Uterus (tissue), 4 donors: Measurements from ENCODE around the gene WTAP. TPM values are rescaled to one million over a fixed set of nuclear protein-coding genes. Genes with fewer than 3 reads are reported as not detected.
"Not testable (repeated sequence)": the region's sequence is repeated elsewhere in the genome, so short reads cannot be mapped to it uniquely, and the experiment has no call there.

Source experiments
- DNase-seq, 2 donors: peaks; one replicate each; pipeline ENCODE4 v3.0.0-alpha.2; 2019 to 2020
- H3K27ac ChIP-seq, 2 donors: fragments of 200-600 bp; sonication (generic); 1 replicate in 1 of 2; 2 replicates in 1 of 2; pipeline ENCODE4 v1.5.1; 2016 to 2018
- H3K27me3 ChIP-seq, 2 donors: fragments of 200-600 bp; sonication (generic); one replicate each; pipeline ENCODE4 v1.5.1; 2018 to 2019; ENCODE audit warnings: control low read depth in 1 of 2
- H3K36me3 ChIP-seq, 2 donors: fragments of 200-600 bp; sonication (generic); one replicate each; pipeline ENCODE4 v1.5.1; 2019; ENCODE audit warnings: control low read depth in 1 of 2
- H3K4me1 ChIP-seq, 2 donors: fragments of 200-600 bp; sonication (generic); one replicate each; pipeline ENCODE4 v1.5.1; 2018 to 2019; ENCODE audit warnings: control low read depth in 1 of 2
- H3K4me3 ChIP-seq, 2 donors: fragments of 200-600 bp; sonication (generic); 1 replicate in 1 of 2; 2 replicates in 1 of 2; pipeline ENCODE4 v1.5.1; 2018 to 2019; ENCODE audit warnings: mild to moderate bottlenecking in 1 of 2
- H3K9me3 ChIP-seq, 2 donors: fragments of 200-600 bp; sonication (generic); one replicate each; pipeline ENCODE4 v1.5.1; 2019; ENCODE audit warnings: control low read depth in 1 of 2
- POLR2A ChIP-seq, 2 donors: fragments of 450-650 bp; IDR thresholded peaks; one replicate each; pipeline ENCODE4 v1.6.1; 2016; ENCODE audit warnings: antibody characterized with exemption in 2 of 2, mild to moderate bottlenecking in 1 of 2, moderate library complexity in 1 of 2
- intact Hi-C: fragments of 100-400 bp; cut with DNase I; formaldehyde crosslinking; loops from one replicate; pipeline ENCODE4 v1.15.1; 2023; ENCODE audit warnings: low total_unique reads
- total RNA-seq, 4 donors: library from RNA; depleted of rRNA in 3 of 4; stranded (reverse); fragments of >200 nt in 3 of 4; gene quantifications; one replicate each; pipeline versions ENCODE4 v1.1.0 to v1.2.4, GENCODE V29; 2014 to 2023
- TF ChIP-seq, protein P1 (sequence below), 4 experiments: fragments of 200-600 bp in 2 of 4; fragments of 450-650 bp in 2 of 4; sonication (generic) in 2 of 4; IDR thresholded peaks; one replicate each; pipeline ENCODE4 v1.5.1; 2016 to 2019; ENCODE audit warnings: antibody characterized with exemption in 4 of 4, mild to moderate bottlenecking in 2 of 4, moderate library complexity in 1 of 4
- donor health status: DM: yes; HTN: yes; CAD: no.

The WTAP gene
- total RNA-seq, 4 donors from 2014 or later = 33.3 to 139 (median 95.9) TPM

DNA sequence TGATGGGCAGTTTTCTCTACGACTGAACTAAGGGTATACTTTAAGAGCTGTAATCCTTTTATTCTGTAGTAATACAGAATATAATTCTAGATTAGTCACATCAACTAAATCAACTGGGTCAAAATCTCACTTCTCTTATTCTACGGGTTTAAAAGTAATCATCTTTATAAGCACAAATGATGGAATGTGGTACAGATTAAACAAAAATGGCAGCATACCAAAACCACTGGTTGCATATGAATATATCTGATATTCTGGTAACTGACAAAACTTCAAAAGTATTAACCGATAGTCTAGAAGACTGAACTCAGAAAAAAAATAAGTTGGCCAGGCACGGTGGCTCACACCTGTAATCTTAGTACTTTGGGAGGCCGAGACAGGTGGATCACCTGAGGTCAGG lies 41.3 kb upstream of the WTAP start:
- Histone ChIP-seq H3K27ac (no peak overlapping the region), H3K27me3 (no peaks in the 10 kb centered on the region), H3K36me3 (no peaks in the 10 kb centered on the region), H3K9me3 (no peaks in the 10 kb centered on the region), H3K4me3 (no peak overlapping the region), H3K4me1 (peaks cover 0 to 4% of the 10 kb centered on the region in 2 donors)
- intact Hi-C loops = no loop called here
- TF ChIP-seq POLR2A (IDR thresholded peaks at IDR 0.05) = no peak
- TF ChIP-seq, protein P1, sequence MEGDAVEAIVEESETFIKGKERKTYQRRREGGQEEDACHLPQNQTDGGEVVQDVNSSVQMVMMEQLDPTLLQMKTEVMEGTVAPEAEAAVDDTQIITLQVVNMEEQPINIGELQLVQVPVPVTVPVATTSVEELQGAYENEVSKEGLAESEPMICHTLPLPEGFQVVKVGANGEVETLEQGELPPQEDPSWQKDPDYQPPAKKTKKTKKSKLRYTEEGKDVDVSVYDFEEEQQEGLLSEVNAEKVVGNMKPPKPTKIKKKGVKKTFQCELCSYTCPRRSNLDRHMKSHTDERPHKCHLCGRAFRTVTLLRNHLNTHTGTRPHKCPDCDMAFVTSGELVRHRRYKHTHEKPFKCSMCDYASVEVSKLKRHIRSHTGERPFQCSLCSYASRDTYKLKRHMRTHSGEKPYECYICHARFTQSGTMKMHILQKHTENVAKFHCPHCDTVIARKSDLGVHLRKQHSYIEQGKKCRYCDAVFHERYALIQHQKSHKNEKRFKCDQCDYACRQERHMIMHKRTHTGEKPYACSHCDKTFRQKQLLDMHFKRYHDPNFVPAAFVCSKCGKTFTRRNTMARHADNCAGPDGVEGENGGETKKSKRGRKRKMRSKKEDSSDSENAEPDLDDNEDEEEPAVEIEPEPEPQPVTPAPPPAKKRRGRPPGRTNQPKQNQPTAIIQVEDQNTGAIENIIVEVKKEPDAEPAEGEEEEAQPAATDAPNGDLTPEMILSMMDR (IDR thresholded peaks at IDR 0.05) = no peak
- no peak for DNase-seq

DNA sequence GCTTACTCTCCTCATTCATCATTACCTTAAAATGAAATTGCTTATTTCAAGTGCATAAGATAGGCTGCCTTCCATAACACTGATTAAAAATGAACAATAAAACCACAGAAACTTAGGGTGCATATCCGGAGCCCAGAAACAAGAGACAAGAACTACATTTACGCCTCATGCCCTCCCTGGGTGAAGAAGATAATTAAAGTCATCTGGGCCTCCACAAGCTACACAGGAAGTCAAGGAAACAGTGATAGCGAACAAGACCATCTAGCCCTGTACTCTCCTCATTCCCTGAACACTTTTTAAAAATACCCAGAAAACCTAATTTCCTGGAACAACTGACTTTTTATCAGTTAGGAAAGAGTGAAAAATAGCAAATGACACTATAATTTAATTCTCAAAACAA lies 40.6 kb upstream of the WTAP start:
- H3K4me1 ChIP-seq = peaks cover 4 to 5% of the 10 kb centered on the region in 2 donors
- no peak overlapping the region for H3K4me3 ChIP-seq

DNA sequence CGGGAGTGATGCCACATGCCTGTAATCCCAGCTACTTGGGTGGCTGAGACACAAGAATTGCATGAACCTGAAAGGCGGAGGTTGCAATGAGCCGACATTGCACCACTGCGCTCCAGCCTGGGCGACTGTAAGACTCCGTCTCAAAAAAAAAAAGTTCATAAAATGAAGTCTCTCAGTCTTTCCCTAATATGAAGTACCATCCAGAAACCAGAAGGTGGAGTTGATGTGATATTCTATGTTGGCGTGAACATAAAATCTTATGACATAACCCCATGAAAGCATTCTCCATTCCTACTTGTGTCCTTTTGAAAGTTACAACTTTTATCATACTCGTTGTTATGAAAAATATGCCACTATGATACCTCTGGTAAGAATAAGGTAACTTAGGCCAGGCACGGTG lies 40.0 kb upstream of the WTAP start:
- Histone ChIP-seq H3K36me3 (no peaks in the 10 kb centered on the region), H3K4me1 (peaks cover 5 to 6% of the 10 kb centered on the region in 2 donors), H3K9me3 (no peaks in the 10 kb centered on the region), H3K27ac (no peak overlapping the region), H3K4me3 (no peak overlapping the region), H3K27me3 (no peaks in the 10 kb centered on the region)
- intact Hi-C loops = no loop called here
- TF ChIP-seq POLR2A (IDR thresholded peaks at IDR 0.05) = no peak
- TF ChIP-seq, protein P1 (IDR thresholded peaks at IDR 0.05) = no peak
- no peak for DNase-seq

More for the DNA sequence above, 40.6 kb upstream of the WTAP start:
- DNase-seq = no peak
- Histone ChIP-seq H3K27me3 (no peaks in the 10 kb centered on the region), H3K36me3 (no peaks in the 10 kb centered on the region), H3K9me3 (no peaks in the 10 kb centered on the region), H3K27ac (no peak overlapping the region)
- no peak for TF ChIP-seq POLR2A (IDR thresholded peaks at IDR 0.05)
- TF ChIP-seq, protein P1 (IDR thresholded peaks at IDR 0.05) = no peak
- intact Hi-C loops = no loop called here

DNA sequence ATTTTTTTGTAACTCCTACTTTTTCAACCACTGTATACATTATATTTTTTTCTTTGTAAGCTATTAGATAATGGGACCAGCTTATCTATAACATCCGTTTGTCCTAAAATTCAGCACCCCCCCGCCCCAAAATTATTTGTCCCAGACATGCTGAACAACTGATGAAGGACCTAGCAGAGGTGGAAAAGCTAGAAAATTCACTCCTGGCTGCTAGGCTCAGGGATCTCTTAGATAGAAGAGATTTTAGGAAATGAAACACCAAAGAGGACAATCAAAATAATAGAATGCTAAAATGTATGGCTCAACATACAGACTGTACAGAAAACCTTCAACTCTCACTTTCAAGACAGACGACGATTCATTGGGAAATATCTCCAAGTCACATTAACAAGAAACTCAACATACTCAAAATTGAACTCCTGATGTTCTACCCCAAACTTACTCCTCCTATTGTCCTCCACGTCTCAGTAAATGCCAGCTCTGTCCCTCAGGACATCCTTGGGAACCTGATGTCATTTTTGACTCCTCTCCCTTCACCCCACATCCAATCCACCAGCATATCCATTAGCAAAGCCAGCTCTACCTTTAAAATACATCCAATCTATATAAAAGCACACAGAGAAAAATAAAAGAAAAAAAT lies 38.9 kb upstream of the WTAP start:
- no peaks in the 10 kb centered on the region for H3K9me3 ChIP-seq
- no peaks in the 10 kb centered on the region for H3K36me3 ChIP-seq
- H3K4me1 ChIP-seq = peaks cover 5 to 6% of the 10 kb centered on the region in 2 donors
- H3K27me3 ChIP-seq = no peaks in the 10 kb centered on the region
- no peak for DNase-seq
- TF ChIP-seq, protein P1 (IDR thresholded peaks at IDR 0.05) = no peak
- TF ChIP-seq POLR2A (IDR thresholded peaks at IDR 0.05) = no peak
- intact Hi-C loops = no loop called here
- no peak overlapping the region for H3K27ac ChIP-seq
- H3K4me3 ChIP-seq = no peak overlapping the region

DNA sequence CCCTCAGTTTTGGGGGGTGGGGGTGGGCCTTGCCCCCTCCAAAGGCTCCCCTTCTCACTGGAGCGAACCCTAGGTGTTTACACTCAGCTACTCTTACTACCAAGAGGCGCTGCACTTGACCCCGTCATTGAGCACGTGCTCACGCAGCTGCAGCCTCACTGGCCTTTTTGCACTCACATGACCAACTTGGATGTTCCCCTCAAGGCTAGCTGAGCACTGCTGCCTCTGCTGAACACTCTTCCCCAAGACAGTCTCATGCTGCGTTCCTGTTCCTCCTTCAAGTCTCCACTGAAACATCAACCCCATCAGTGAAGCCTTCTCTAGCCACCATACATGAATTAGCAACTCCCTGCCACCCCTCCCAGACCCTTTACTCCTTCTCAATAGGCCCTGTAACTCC lies 38.3 kb upstream of the WTAP start:
- Histone ChIP-seq H3K36me3 (no peaks in the 10 kb centered on the region), H3K4me3 (no peak overlapping the region)
- intact Hi-C loops = no loop called here

DNA sequence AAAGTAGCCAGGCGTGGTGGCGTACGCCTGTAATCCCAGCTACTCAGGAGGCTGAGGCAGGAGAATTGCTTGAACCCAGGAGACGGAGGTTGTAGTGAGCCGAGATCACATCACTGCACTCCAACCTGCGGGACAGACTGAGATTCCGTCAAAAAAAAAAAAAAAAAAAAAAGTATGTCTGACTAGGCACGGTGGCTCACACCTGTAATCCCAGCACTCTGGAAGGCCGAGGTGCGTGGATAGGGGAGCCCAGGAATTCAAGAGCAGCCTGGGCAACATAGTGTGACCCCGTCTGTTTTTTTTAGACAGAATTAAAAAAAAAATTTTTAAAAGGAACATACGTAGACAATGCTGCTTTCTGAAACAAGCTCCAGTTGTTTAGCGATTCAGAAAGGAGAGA lies 37.2 kb upstream of the WTAP start:
- H3K4me3 ChIP-seq, H3K27me3 ChIP-seq, H3K36me3 ChIP-seq, DNase-seq, H3K4me1 ChIP-seq, H3K9me3 ChIP-seq: not testable (repeated sequence)
- intact Hi-C loops = loop anchor here (5.0 kb wide), 1 partner anchor 97 kb away; the partner anchor contains the start of gene TCP1
- H3K27ac ChIP-seq = peak overlapping the region in 1 of 2 donors; percentile 97

More for the DNA sequence above, 38.3 kb upstream of the WTAP start:
- DNase-seq = no peak
- Histone ChIP-seq H3K4me1 (peaks cover 5 to 6% of the 10 kb centered on the region in 2 donors), H3K9me3 (no peaks in the 10 kb centered on the region), H3K27ac (no peak overlapping the region), H3K27me3 (no peaks in the 10 kb centered on the region)
- TF ChIP-seq, protein P1 (IDR thresholded peaks at IDR 0.05) = no peak
- TF ChIP-seq POLR2A (IDR thresholded peaks at IDR 0.05) = no peak
